Sigmoid colon (tissue), 7 donors: ENCODE results near the gene PBX3. TPM values are rescaled to one million over a fixed set of nuclear protein-coding genes. Genes with fewer than 3 reads are reported as not detected.

ENCODE experiments used
- DNase-seq: peaks from one replicate; pipeline ENCODE4 v3.0.0-alpha.2; 2019
- H3K27ac ChIP-seq, 4 donors: fragments of 200-600 bp; sonication (generic); one replicate each; pipeline ENCODE4 v1.5.1; 2016 to 2019; ENCODE audit warnings: mild to moderate bottlenecking in 1 of 4
- H3K27me3 ChIP-seq, 3 donors: fragments of 200-600 bp; sonication (generic); one replicate each; pipeline ENCODE4 v1.5.1; 2019; ENCODE audit warnings: mild to moderate bottlenecking in 1 of 3
- H3K36me3 ChIP-seq, 4 donors: fragments of 200-600 bp; sonication (generic); one replicate each; pipeline ENCODE4 v1.5.1; 2016 to 2019
- H3K4me1 ChIP-seq, 4 donors: fragments of 200-600 bp; sonication (generic); one replicate each; pipeline ENCODE4 v1.5.1; 2017 to 2019
- H3K4me3 ChIP-seq, 4 donors: fragments of 200-600 bp; sonication (generic); one replicate each; pipeline ENCODE4 v1.5.1; 2017 to 2019; ENCODE audit warnings: mild to moderate bottlenecking in 2 of 4, moderate library complexity in 1 of 4
- H3K9me3 ChIP-seq, 4 donors: fragments of 200-600 bp in 3 of 4; sonication (generic) in 3 of 4; one replicate each; pipeline versions ENCODE4 v1.5.1 to v1.6.1; 2013 to 2019
- CTCF ChIP-seq, 4 experiments: fragments of 450-650 bp in 3 of 4; fragments of 200-600 bp in 1 of 4; IDR thresholded peaks; one replicate each; pipeline ENCODE4 v1.5.1; 2016 to 2019; ENCODE audit warnings: antibody characterized with exemption in 4 of 4, mild to moderate bottlenecking in 3 of 4, moderate library complexity in 2 of 4
- EP300 ChIP-seq, 4 donors: sonication (generic); formaldehyde crosslinking; IDR thresholded peaks; one replicate each; pipeline ENCODE4 v1.6.1; 2017; ENCODE audit warnings: antibody characterized with exemption in 4 of 4
- POLR2A ChIP-seq, 2 donors: fragments of 450-650 bp; IDR thresholded peaks; one replicate each; pipeline ENCODE4 v1.6.1; 2016; ENCODE audit warnings: antibody characterized with exemption in 2 of 2, mild to moderate bottlenecking in 2 of 2, moderate library complexity in 2 of 2
- POLR2AphosphoS5 ChIP-seq, 4 donors: sonication (generic); formaldehyde crosslinking; IDR thresholded peaks; one replicate each; pipeline ENCODE4 v1.6.1; 2017; ENCODE audit warnings: antibody characterized with exemption in 4 of 4
- WGBS, 2 donors: extraction: QIAGEN DNeasy Blood & Tissue Kit; methylation state at CpG; one replicate each; pipeline ENCODE4 v1.1.7; 2013; 5-methylcytosine and 5-hydroxymethylcytosine counted together
- intact Hi-C: fragments of 100-400 bp; cut with DNase I; formaldehyde crosslinking; loops from one replicate; pipeline ENCODE4 v1.15.1; 2023
- polyA plus RNA-seq, 3 donors: library from polyadenylated mRNA; stranded (reverse); fragments of 200-250 nt; gene quantifications; one replicate each; pipeline ENCODE4 v1.2.3, GENCODE V29; 2013
- total RNA-seq, 4 donors: library from RNA; depleted of rRNA; stranded (reverse); fragments of >200 nt; gene quantifications; one replicate each; pipeline ENCODE4 v1.1.0, GENCODE V29; 2016
- donor health status: healthy with polysubstance abuse.
- donor health status: Bipolar disorder and iron deficiency.
- donor health status: healthy.

The PBX3 gene
- total and polyA plus RNA-seq, 7 donors, result 2.8 to 159 (median 90.6) TPM

DNA sequence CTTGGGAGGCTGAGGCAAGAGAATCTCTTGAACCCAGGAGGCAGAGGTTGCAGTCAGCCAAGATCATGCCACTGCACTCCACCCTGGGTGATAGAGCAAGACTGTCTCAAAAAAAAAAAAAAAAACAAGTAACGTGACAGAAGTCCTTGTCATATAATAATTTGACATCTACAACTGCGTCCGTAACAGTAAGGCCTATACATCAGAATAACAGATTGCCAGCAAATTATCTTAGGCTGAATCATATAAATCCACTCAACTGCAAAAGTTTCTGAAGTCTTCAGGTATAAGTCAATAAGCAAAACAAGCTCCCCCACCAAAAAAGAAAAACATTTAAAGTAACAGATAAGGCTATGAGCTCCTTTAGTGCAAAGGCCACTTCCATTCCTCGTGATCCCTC, 43.5 kb upstream of the PBX3 start:
- H3K36me3 ChIP-seq, result no peaks in the 10 kb centered on the region
- WGBS, 2 donors, result 88 to 90% methylated on average over 4 of the region's 4 CpGs
- no peak overlapping the region for H3K4me3 ChIP-seq
- TF ChIP-seq CTCF (IDR thresholded peaks at IDR 0.05) (no peak), EP300 (IDR thresholded peaks at IDR 0.05) (no peak), POLR2A (IDR thresholded peaks at IDR 0.05) (no peak), POLR2AphosphoS5 (IDR thresholded peaks at IDR 0.05) (no peak)
- peaks cover 0 to 25% (median 17%) of the 10 kb centered on the region in 4 donors for H3K4me1 ChIP-seq
- no peaks in the 10 kb centered on the region for H3K27me3 ChIP-seq
- H3K9me3 ChIP-seq, result no peaks in the 10 kb centered on the region
- intact Hi-C loops, result no loop called here
- DNase-seq, result no peak
- no peak overlapping the region for H3K27ac ChIP-seq

GRCh38 chr9:125705893-125706292, 41.3 kb upstream of the PBX3 start:
- TF ChIP-seq CTCF (IDR thresholded peaks at IDR 0.05) (no peak), POLR2AphosphoS5 (IDR thresholded peaks at IDR 0.05) (no peak), POLR2A (IDR thresholded peaks at IDR 0.05) (no peak), EP300 (IDR thresholded peaks at IDR 0.05) (no peak)
- intact Hi-C loops, result loop anchor here (2.0 kb wide), 1 partner anchor 41 kb away; the partner anchor contains the start of gene PBX3

DNA sequence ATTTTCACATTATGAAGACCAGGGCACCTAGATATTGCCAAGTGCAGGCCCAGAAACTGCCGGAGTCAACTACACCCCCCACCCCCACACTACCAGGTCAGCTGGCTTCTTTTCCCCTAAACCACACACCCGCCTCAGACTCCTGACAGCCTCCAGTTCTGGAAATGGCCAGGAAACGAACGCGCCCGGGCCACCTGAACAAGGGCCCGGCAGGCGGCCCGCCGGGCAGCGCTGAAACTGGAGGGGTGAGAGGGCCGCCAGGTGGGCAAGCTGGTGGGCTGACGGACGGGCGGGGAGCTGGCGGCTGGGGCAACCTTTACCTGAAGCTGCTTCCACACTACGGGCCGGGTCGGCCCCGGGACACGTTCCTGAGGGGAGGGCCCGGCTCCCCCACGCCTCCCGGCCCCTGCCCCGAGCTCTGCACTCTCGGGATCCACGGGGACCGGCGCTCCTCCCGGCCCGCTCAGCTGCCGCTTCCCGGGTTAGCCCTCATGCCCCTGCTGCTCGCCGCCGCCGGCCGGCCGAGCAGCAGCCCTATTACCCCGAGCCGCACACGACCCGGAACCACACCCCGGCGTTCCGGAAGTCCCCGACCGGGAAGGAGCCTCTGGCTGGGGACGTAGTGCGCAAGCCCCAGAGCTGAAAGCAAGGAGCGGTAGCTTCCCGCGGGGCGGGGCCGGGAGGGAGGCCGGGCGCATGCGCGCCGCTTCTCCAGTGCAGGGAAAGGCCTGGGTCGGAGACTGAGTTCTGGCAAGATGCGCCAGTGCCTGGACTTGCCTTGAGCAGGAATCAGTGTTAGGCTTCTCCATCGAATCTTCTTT, 40.3 kb upstream of the PBX3 start, which contains the start of gene MAPKAP1:
Gene MAPKAP1 (minus strand): TSS at position 558 of the 821 bp plus-strand sequence. CDS start 34,634 bp downstream, outside the sequence.
- no peaks in the 10 kb centered on the region for H3K36me3 ChIP-seq
- 0 to 1% methylated on average over 63 of the region's 63 CpGs for WGBS, 2 donors
- peak within 1 kb of the TSS; percentile 80 to 100 (median 90) for H3K4me3 ChIP-seq
- H3K4me1 ChIP-seq, result peaks cover 0 to 25% (median 17%) of the 10 kb centered on the region in 4 donors
- peak; percentile 99 for DNase-seq
- peak; percentile 48 to 51 for TF ChIP-seq POLR2A (IDR thresholded peaks at IDR 0.05)
- TF ChIP-seq CTCF (IDR thresholded peaks at IDR 0.05), result no peak
- TF ChIP-seq POLR2AphosphoS5 (IDR thresholded peaks at IDR 0.05), result peak; percentile 51 to 85 (median 79)
- peak within 1 kb of the TSS; percentile 76 to 89 (median 82) for H3K27ac ChIP-seq
- no peaks in the 10 kb centered on the region for H3K27me3 ChIP-seq
- no peaks in the 10 kb centered on the region for H3K9me3 ChIP-seq
- intact Hi-C loops, result loop anchor here (2.0 kb wide), 1 partner anchor 40 kb away; the partner anchor contains the start of gene PBX3

More at GRCh38 chr9:125705893-125706292, 41.3 kb upstream of the PBX3 start:
- DNase-seq, result no peak
- H3K27ac ChIP-seq, result no peak overlapping the region
- no peaks in the 10 kb centered on the region for H3K36me3 ChIP-seq
- H3K27me3 ChIP-seq, result no peaks in the 10 kb centered on the region
- 44 to 69% methylated on average over 4 of the region's 4 CpGs for WGBS, 2 donors
- H3K4me1 ChIP-seq, result peaks cover 0 to 25% (median 17%) of the 10 kb centered on the region in 4 donors
- no peaks in the 10 kb centered on the region for H3K9me3 ChIP-seq
- peak overlapping the region; percentile 80 to 100 (median 90) for H3K4me3 ChIP-seq

GRCh38 chr9:125707472-125707804, 39.7 kb upstream of the PBX3 start:
- peak overlapping the region; percentile 76 to 89 (median 82) for H3K27ac ChIP-seq
- intact Hi-C loops, result loop anchor here (2.0 kb wide), 1 partner anchor 39 kb away; the partner anchor contains the start of gene PBX3
- peaks cover 0 to 25% (median 17%) of the 10 kb centered on the region in 4 donors for H3K4me1 ChIP-seq
- H3K4me3 ChIP-seq, result peak overlapping the region; percentile 80 to 100 (median 90)
- TF ChIP-seq POLR2AphosphoS5 (IDR thresholded peaks at IDR 0.05) (no peak), CTCF (IDR thresholded peaks at IDR 0.05) (no peak), EP300 (IDR thresholded peaks at IDR 0.05) (no peak), POLR2A (IDR thresholded peaks at IDR 0.05) (no peak)
- H3K27me3 ChIP-seq, result no peaks in the 10 kb centered on the region
- H3K9me3 ChIP-seq, result no peaks in the 10 kb centered on the region
- 19 to 32% methylated on average over 4 of the region's 4 CpGs for WGBS, 2 donors
- no peaks in the 10 kb centered on the region for H3K36me3 ChIP-seq
- no peak for DNase-seq
